Fibroblast of the aortic adventitia (primary cell): ENCODE measurements around the gene ZSCAN12. TPM values are rescaled to one million over a fixed set of nuclear protein-coding genes. Genes with fewer than 3 reads are reported as not detected.
"Not testable (repeated sequence)": the region's sequence is repeated elsewhere in the genome, so short reads cannot be mapped to it uniquely, and the experiment has no call there.

ENCODE experiments used
- DNase-seq: peaks from one replicate; pipeline ENCODE4 v3.0.0-alpha.2; 2010; ENCODE audit warnings: low read depth
- H3K4me3 ChIP-seq: 2 replicates; pipeline ENCODE4 v1.5.1; 2011; ENCODE audit warnings: low read depth, mild to moderate bottlenecking, control low read depth, low read length, moderate library complexity
- total RNA-seq: library from RNA; depleted of rRNA; stranded (reverse); fragments of >200 nt; gene quantifications from 2 replicates; pipeline ENCODE4 v1.2.3, GENCODE V29; 2012; ENCODE audit warnings: low replicate concordance
- TF ChIP-seq, protein P1 (sequence below): IDR thresholded peaks from 2 replicates; pipeline ENCODE4 v1.5.1; 2011; ENCODE audit warnings: mild to moderate bottlenecking, low read length, control low read depth, inconsistent platforms; ENCODE audit not compliant: insufficient read depth

The ZSCAN12 gene
- total RNA-seq, 1 donor = 6.5 TPM

DNA sequence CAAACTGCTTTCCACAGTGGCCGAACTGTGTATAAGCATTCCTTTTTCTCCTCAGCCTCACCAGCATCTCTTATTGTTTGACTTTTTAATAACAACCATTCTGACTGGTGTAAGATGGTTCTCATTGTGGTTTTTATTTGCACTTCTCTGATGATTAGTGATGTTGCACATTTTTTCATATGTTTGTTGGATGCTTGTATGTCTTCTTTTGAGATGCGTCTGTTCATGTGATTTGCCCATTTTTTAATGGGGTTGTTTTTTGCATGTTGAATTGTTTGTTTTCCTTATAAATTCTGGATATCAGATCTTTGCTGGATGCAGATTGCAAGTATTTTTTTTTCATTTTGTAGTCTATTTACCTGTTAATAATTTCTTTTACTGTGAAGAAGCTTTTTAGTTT is 11.2 kb upstream of the ZSCAN12 start:
- no peak for DNase-seq
- TF ChIP-seq, protein P1, sequence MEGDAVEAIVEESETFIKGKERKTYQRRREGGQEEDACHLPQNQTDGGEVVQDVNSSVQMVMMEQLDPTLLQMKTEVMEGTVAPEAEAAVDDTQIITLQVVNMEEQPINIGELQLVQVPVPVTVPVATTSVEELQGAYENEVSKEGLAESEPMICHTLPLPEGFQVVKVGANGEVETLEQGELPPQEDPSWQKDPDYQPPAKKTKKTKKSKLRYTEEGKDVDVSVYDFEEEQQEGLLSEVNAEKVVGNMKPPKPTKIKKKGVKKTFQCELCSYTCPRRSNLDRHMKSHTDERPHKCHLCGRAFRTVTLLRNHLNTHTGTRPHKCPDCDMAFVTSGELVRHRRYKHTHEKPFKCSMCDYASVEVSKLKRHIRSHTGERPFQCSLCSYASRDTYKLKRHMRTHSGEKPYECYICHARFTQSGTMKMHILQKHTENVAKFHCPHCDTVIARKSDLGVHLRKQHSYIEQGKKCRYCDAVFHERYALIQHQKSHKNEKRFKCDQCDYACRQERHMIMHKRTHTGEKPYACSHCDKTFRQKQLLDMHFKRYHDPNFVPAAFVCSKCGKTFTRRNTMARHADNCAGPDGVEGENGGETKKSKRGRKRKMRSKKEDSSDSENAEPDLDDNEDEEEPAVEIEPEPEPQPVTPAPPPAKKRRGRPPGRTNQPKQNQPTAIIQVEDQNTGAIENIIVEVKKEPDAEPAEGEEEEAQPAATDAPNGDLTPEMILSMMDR = no peak
- H3K4me3 ChIP-seq = no peak overlapping the region

DNA sequence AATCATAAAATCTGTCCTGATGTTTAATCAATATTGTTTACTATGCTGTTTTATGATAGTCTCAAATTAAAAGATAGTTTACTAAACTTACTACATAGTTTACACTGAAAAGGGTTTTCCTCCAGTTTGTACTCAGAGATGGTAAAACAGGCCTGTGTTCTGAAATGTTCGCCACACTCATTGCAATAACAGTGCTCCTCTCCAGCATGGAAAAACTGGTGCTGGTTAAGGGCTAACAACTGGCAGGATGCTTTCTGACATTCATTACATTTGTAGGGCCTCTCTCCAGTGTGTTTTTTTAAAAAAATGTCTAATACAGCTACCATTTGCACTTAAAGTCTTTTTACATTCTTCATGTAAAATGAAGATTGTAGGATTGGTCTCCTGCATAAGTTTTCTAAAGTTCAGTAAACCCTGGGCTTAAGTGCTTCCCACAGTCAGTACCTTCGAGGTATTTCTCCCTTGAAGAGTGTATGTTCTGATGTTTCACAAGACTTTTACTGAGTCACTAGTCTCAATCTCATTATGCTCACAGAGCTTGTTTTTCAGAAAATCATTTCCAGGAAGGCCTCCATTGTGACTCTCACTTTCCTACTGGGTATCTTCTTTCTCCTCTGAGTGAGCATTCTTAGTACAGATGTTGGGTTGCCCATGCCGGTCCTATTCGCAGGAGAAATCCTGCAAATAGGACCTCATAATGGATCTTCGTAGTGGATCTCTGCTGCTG is 8.7 kb upstream of the ZSCAN12 start:
- DNase-seq = no peak
- TF ChIP-seq, protein P1 = no peak
- H3K4me3 ChIP-seq = no peak overlapping the region

DNA sequence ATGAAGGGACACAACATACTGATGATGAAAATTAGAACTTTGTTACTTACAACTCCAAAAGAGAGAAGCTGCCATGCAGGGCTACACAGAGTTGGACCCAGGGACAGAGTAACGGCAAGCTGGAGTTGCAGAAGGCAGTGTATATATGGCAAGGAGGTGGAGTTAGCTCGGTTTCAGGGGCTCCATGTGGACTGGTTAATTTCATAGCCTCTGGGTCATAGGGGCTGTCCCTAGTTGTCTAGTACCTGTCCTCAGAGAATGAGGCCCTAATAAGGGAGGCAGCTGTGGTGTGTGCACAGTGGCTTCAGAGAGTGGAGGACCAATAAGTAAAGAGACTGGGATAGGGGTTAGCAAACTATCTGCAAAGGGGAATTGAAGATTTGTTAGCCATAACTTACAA is 7.9 kb upstream of the ZSCAN12 start:
- TF ChIP-seq, protein P1 = no peak
- no peak overlapping the region for H3K4me3 ChIP-seq
- no peak for DNase-seq

DNA sequence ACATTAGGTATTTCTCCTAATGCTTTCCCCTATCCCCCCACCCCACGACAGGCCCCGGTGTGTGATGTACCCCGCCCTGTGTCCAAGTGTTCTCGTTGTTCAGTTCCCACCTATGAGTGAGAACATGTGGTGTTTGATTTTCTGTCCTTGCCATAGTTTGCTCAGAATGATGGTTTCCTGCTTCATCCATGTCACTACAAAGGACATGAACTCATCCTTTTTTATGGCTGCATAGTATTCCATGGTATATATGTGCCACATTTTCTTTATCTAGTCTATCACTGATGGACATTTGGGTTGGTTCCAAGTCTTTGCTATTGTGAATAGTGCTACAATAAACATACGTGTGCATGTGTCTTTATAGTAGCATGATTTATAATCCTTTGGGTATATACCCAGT is 4.4 kb upstream of the ZSCAN12 start:
- H3K4me3 ChIP-seq, DNase-seq: not testable (repeated sequence)

DNA sequence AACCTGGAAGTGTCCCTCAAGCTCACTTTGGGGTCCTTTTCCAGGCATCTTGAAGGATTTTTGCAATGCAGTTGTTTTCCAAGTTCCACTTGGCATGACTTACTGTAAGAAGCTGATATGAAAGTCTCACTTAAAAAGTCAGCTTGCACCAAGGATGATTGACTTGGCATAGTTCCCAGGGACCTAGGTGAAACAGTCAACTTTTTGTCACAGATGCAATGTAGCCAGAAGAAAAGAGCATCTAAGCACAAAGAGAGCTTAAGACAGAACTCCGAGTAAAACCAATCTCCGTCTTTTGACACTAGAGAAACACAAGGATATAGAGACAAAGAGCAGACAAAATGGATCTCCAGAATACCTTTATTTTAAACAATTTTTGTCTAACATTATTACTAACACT is 2.6 kb upstream of the ZSCAN12 start:
- TF ChIP-seq, protein P1 = no peak
- no peak overlapping the region for H3K4me3 ChIP-seq
- DNase-seq = no peak

DNA sequence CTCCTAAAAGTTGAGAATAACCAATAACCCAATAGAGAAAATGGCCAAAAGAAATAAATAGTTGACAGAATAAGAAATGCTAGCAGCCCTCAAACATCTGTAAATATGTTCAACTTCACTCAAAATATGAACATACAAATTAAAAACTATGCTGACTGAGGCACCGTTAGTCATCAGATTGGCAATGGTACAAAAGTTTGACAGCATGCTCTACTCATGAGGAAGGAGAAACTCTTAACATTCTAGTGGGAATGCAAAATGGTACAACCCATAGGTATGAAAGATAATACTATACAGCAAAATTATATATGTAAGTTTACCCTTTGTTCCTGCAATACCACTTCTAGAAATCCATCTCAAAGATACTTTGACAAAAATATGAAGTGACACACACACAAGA is 1.6 kb upstream of the ZSCAN12 start:
- DNase-seq = peak; percentile 25
- TF ChIP-seq, protein P1 = no peak
- no peak overlapping the region for H3K4me3 ChIP-seq

DNA sequence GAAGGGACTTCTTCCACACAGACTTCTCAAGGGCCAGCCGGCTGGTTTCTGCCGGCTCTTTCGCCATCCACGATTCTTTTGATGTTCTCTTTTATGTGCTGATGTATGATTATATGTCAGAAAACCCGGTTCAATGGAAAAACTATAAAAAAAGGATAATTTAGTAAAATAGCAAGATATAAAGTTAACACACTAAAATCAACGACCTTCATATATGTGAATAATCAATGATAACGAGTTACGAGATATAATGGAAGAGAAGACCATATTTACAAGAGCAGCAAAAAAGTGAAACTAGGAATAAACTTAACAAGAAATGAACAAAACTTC is 540 bp upstream of the ZSCAN12 start:
- DNase-seq = no peak
- peak overlapping the region; percentile 79 for H3K4me3 ChIP-seq
- TF ChIP-seq, protein P1 = no peak
